Measurements from ENCODE around the gene MBTPS2. TPM values are rescaled to one million over a fixed set of nuclear protein-coding genes. Genes with fewer than 3 reads are reported as not detected.

Gene MBTPS2
- total RNA-seq, 4 donors from 2014 or later = 7.5 to 10.8 (median 8.4) TPM

GRCh38 chrX:21926527-21927278, 87.3 kb downstream of the MBTPS2 start:
- no peaks in the 10 kb centered on the region for H3K27me3 ChIP-seq
- 43% methylated on average over 6 of the region's 6 CpGs for WGBS
- TF ChIP-seq CTCF (IDR thresholded peaks at IDR 0.05) = no peak
- TF ChIP-seq POLR2AphosphoS5 (IDR thresholded peaks at IDR 0.05) = no peak
- no peak for TF ChIP-seq EP300 (IDR thresholded peaks at IDR 0.05)
- TF ChIP-seq POLR2A (IDR thresholded peaks at IDR 0.05; ENCODE audit: low read depth) = no peak
- peaks cover 0 to 6% (median 2%) of the 10 kb centered on the region in 4 donors for H3K4me1 ChIP-seq
- intact Hi-C loops (cut with DNase I) = no loop called here
- no peak for DNase-seq (ENCODE audit: extremely low spot score)
- peak overlapping the region; percentile 7 to 38 (median 23) for H3K27ac ChIP-seq (replicated peaks in 1 of 4)
- peak overlapping the region in 2 of 4 donors; percentile 9 to 12 for H3K4me3 ChIP-seq
- H3K9me3 ChIP-seq = no peaks in the 10 kb centered on the region
- no peaks in the 10 kb centered on the region for H3K36me3 ChIP-seq

- WGBS = 79% methylated on average over 4 of the region's 4 CpGs
- intact Hi-C loops (cut with DNase I) = no loop called here
Measured at GRCh38 chrX:21929209-21929608, 89.8 kb downstream of the MBTPS2 start.

GRCh38 chrX:21930986-21931385, 91.6 kb downstream of the MBTPS2 start:
- no peak overlapping the region for H3K27ac ChIP-seq (replicated peaks in 1 of 4)
- H3K4me1 ChIP-seq = peaks cover 0 to 6% (median 2%) of the 10 kb centered on the region in 4 donors
- no peak overlapping the region for H3K4me3 ChIP-seq
- no peak for TF ChIP-seq POLR2A (IDR thresholded peaks at IDR 0.05; ENCODE audit: low read depth)
- TF ChIP-seq CTCF (IDR thresholded peaks at IDR 0.05) = no peak
- no peak for TF ChIP-seq EP300 (IDR thresholded peaks at IDR 0.05)
- no peak for TF ChIP-seq POLR2AphosphoS5 (IDR thresholded peaks at IDR 0.05)
- DNase-seq (ENCODE audit: extremely low spot score) = no peak
- no peaks in the 10 kb centered on the region for H3K27me3 ChIP-seq
- no peaks in the 10 kb centered on the region for H3K9me3 ChIP-seq
- intact Hi-C loops (cut with DNase I) = loop anchor here (10.0 kb wide), 1 partner anchor 86 kb away; no protein-coding TSS in a partner anchor
- 90% methylated on average over 1 of the region's 1 CpG for WGBS
- H3K36me3 ChIP-seq = no peaks in the 10 kb centered on the region

More at GRCh38 chrX:21929209-21929608, 89.8 kb downstream of the MBTPS2 start:
- no peak for TF ChIP-seq POLR2AphosphoS5 (IDR thresholded peaks at IDR 0.05)
- no peak for TF ChIP-seq CTCF (IDR thresholded peaks at IDR 0.05)
- TF ChIP-seq EP300 (IDR thresholded peaks at IDR 0.05) = no peak
- TF ChIP-seq POLR2A (IDR thresholded peaks at IDR 0.05; ENCODE audit: low read depth) = no peak
- Histone ChIP-seq H3K27ac (replicated peaks in 1 of 4) (no peak overlapping the region), H3K36me3 (no peaks in the 10 kb centered on the region), H3K4me1 (peaks cover 0 to 6% (median 2%) of the 10 kb centered on the region in 4 donors), H3K27me3 (no peaks in the 10 kb centered on the region), H3K4me3 (no peak overlapping the region), H3K9me3 (no peaks in the 10 kb centered on the region)
- no peak for DNase-seq (ENCODE audit: extremely low spot score)

- WGBS = 70% methylated on average over 11 of the region's 11 CpGs
- no peak for DNase-seq (ENCODE audit: extremely low spot score)
- no peaks in the 10 kb centered on the region for H3K27me3 ChIP-seq
- no peaks in the 10 kb centered on the region for H3K9me3 ChIP-seq
- TF ChIP-seq POLR2A (IDR thresholded peaks at IDR 0.05; ENCODE audit: low read depth) (no peak), POLR2AphosphoS5 (IDR thresholded peaks at IDR 0.05) (no peak), CTCF (IDR thresholded peaks at IDR 0.05) (no peak), EP300 (IDR thresholded peaks at IDR 0.05) (no peak)
- no peaks in the 10 kb centered on the region for H3K4me1 ChIP-seq
- H3K36me3 ChIP-seq = no peaks in the 10 kb centered on the region
- H3K4me3 ChIP-seq = no peak overlapping the region
- peak overlapping the region in 1 of 4 donors; percentile 13 for H3K27ac ChIP-seq (replicated peaks in 1 of 4)
- intact Hi-C loops (cut with DNase I) = loop anchor here (10.0 kb wide), 1 partner anchor 88 kb away; no protein-coding TSS in a partner anchor
Measured at GRCh38 chrX:21932292-21933002, 93.0 kb downstream of the MBTPS2 start.
